ENCODE data around the gene CCL5. TPM values are rescaled to one million over a fixed set of nuclear protein-coding genes. Genes with fewer than 3 reads are reported as not detected.

Gene CCL5
- total RNA-seq, 1 experiment from 2014 or later = 0.17 TPM

- H3K36me3 Mint-ChIP-seq = peaks cover 63% of the 10 kb centered on the region
- ATAC-seq (no peak), DNase-seq (ENCODE audit: low spot score) (no peak)
- no peak overlapping the region for H3K27ac Mint-ChIP-seq
- ChIA-PET CTCF (no interaction called here), POLR2A (no interaction called here)
- H3K4me1 Mint-ChIP-seq = peaks cover 14% of the 10 kb centered on the region
- no peaks in the 10 kb centered on the region for H3K27me3 Mint-ChIP-seq (ENCODE audit: low read depth)
- no peak overlapping the region for H3K4me3 Mint-ChIP-seq
- no peak for TF ChIP-seq ZBTB21 (CRISPR knock-in tag; IDR thresholded peaks at IDR 0.05; ENCODE audit: borderline replicate concordance)
- no peak for TF ChIP-seq ZNF317 (CRISPR knock-in tag; IDR thresholded peaks at IDR 0.05; ENCODE audit: borderline replicate concordance, low read depth)
- no peak for TF ChIP-seq FOXJ3 (CRISPR knock-in tag; IDR thresholded peaks at IDR 0.05; ENCODE audit: borderline replicate concordance)
- TF ChIP-seq HMGXB4 (CRISPR knock-in tag; IDR thresholded peaks at IDR 0.05) = no peak
- TF ChIP-seq TCF7 (CRISPR knock-in tag; IDR thresholded peaks at IDR 0.05; ENCODE audit: low read depth) = no peak
- no peak for TF ChIP-seq ELF4 (CRISPR knock-in tag; IDR thresholded peaks at IDR 0.05; ENCODE audit: low read depth)
- no peak for TF ChIP-seq OVOL2 (CRISPR knock-in tag; IDR thresholded peaks at IDR 0.05; ENCODE audit: borderline replicate concordance)
- TF ChIP-seq ATF6 (CRISPR knock-in tag; IDR thresholded peaks at IDR 0.05) = no peak
- no peak for TF ChIP-seq ZBTB43 (CRISPR knock-in tag; IDR thresholded peaks at IDR 0.05)
- TF ChIP-seq NR3C1 (CRISPR knock-in tag; conservative IDR thresholded peaks at IDR 0.05; ENCODE audit: low read depth) = no peak
- no peak for TF ChIP-seq KAT7 (CRISPR knock-in tag; IDR thresholded peaks at IDR 0.05; ENCODE audit: borderline replicate concordance)
- TF ChIP-seq SMAD4 (CRISPR knock-in tag; IDR thresholded peaks at IDR 0.05) = no peak
- TF ChIP-seq TEAD1 (CRISPR knock-in tag; IDR thresholded peaks at IDR 0.05) = no peak
- no peak for TF ChIP-seq ZNF281 (CRISPR knock-in tag; IDR thresholded peaks at IDR 0.05)
- no peak for TF ChIP-seq CDX4 (CRISPR knock-in tag; IDR thresholded peaks at IDR 0.05; ENCODE audit: borderline replicate concordance)
- TF ChIP-seq AR (CRISPR knock-in tag; IDR thresholded peaks at IDR 0.05) = no peak
- no peaks in the 10 kb centered on the region for H3K9me3 Mint-ChIP-seq
Observed at GRCh38 chr17:35847006-35847405, 33.2 kb downstream of the CCL5 start.
